Lower lobe of right lung (tissue), 2 donors: ENCODE results near the gene AHNAK2. TPM values are rescaled to one million over a fixed set of nuclear protein-coding genes. Genes with fewer than 3 reads are reported as not detected.

Experiments
- ATAC-seq, 2 donors: fragments of 200-7000 bp; cut with Tn5 transposase; one replicate each; pipeline ENCODE4 v1.9.1; 2020 to 2022; ENCODE audit warnings: mild to moderate bottlenecking in 2 of 2, moderate library complexity in 2 of 2
- DNase-seq: peaks from one replicate; pipeline ENCODE4 v3.0.0-alpha.2; 2020
- H3K27ac ChIP-seq: fragments of 200-600 bp; one replicate; pipeline ENCODE4 v1.8.0; 2022
- H3K27me3 ChIP-seq: fragments of 200-600 bp; one replicate; pipeline ENCODE4 v1.8.0; 2022; ENCODE audit warnings: low read depth
- H3K36me3 ChIP-seq: fragments of 200-600 bp; one replicate; pipeline ENCODE4 v1.8.0; 2022; ENCODE audit warnings: mild to moderate bottlenecking
- H3K4me1 ChIP-seq: fragments of 200-600 bp; one replicate; pipeline ENCODE4 v1.8.0; 2022
- H3K4me3 ChIP-seq: fragments of 200-600 bp; one replicate; pipeline ENCODE4 v1.8.0; 2022; ENCODE audit warnings: mild to moderate bottlenecking
- H3K9me3 ChIP-seq: fragments of 200-600 bp; one replicate; pipeline ENCODE4 v1.8.0; 2022
- CTCF ChIP-seq: fragments of 200-600 bp; IDR thresholded peaks from one replicate; pipeline ENCODE4 v1.8.0; 2022; ENCODE audit warnings: antibody characterized with exemption, mild to moderate bottlenecking
- intact Hi-C: fragments of 100-400 bp; cut with DNase I; formaldehyde crosslinking; loops from one replicate; pipeline ENCODE4 v1.11.0; 2022
- total RNA-seq: library from RNA; stranded (reverse); fragmentation: NEBNext Ultra II Directional; extraction: Animal tissue kit (Norgen Biotek cat#: 25700); gene quantifications from one replicate; pipeline ENCODE4 v1.2.1, GENCODE V29; 2021
- donor health status: DM: no; HTN: yes; CAD: no; lungs with severe emphysema.

Gene AHNAK2
- total RNA-seq, 1 donor from 2014 or later = 10.8 TPM

DNA sequence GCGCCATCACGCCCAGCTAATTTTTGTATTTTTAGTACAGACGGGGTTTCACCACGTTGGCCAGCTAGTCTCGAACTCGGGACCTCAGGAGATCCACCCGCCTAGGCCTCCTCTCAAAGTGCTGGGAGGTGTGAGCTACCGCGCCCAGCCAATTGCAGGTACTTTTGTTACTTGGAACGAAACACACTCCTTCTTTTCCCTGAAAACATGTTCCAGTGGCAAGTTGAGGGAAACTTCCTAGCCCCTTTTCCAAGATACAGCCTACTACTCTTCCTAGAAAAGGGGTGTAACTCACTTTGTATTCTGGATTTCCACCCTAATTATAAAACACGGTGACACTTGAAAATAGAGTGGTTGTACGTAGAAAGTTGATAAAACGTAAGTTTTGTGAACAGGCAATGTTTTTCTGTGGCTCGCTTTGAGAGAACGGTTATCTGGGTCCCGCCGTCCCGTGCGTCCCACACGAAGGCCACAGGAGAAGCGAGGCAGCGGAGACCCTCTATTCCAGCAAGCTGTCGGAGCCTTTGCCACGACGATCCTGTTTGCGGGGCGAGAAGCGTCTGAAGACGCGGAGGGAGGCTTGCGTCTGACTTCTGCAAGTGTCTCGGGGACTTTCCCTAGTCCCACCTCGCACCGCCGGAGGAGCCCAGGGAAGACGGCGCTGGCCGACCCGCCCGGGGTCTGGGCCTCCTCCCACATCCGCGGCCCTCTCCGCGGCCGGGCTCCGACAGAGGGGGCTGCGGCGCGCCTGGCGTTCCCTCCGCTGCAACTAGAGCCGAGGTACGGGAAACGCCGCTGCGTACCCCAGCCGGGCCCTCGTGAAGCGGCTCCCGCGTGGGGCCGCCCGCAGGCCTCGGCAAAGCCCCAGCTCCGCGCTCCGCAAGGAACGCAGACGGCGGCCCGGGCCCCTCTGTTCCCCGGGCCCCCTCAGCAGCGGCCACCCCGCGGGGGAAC lies 42.0 kb upstream of the AHNAK2 start:
- H3K9me3 ChIP-seq = no peaks in the 10 kb centered on the region
- peak overlapping the region; percentile 85 for H3K27ac ChIP-seq
- intact Hi-C loops = no loop called here
- peak; percentile 23 to 43 for ATAC-seq
- peak overlapping the region; percentile 92 for H3K4me3 ChIP-seq
- H3K36me3 ChIP-seq = no peaks in the 10 kb centered on the region
- H3K4me1 ChIP-seq = peaks cover 26% of the 10 kb centered on the region
- DNase-seq = peak; percentile 61
- H3K27me3 ChIP-seq = no peaks in the 10 kb centered on the region
- TF ChIP-seq CTCF = no peak

- Histone ChIP-seq H3K27ac (no peak overlapping the region), H3K36me3 (no peaks in the 10 kb centered on the region), H3K27me3 (no peaks in the 10 kb centered on the region), H3K4me1 (peaks cover 26% of the 10 kb centered on the region), H3K4me3 (no peak overlapping the region), H3K9me3 (no peaks in the 10 kb centered on the region)
- ATAC-seq (no peak), DNase-seq (no peak)
- no peak for TF ChIP-seq CTCF
- intact Hi-C loops = no loop called here
Measured at GRCh38 chr14:105018414-105018813, 40.2 kb upstream of the AHNAK2 start.

- intact Hi-C loops = no loop called here
- H3K9me3 ChIP-seq = no peaks in the 10 kb centered on the region
- no peak for TF ChIP-seq CTCF
- no peak for ATAC-seq
- H3K4me3 ChIP-seq = no peak overlapping the region
- peaks cover 17% of the 10 kb centered on the region for H3K4me1 ChIP-seq
- no peaks in the 10 kb centered on the region for H3K27me3 ChIP-seq
- no peak overlapping the region for H3K27ac ChIP-seq
- no peak for DNase-seq
- H3K36me3 ChIP-seq = peaks cover 7% of the 10 kb centered on the region
Measured at GRCh38 chr14:105015905-105016304, 37.7 kb upstream of the AHNAK2 start.

DNA sequence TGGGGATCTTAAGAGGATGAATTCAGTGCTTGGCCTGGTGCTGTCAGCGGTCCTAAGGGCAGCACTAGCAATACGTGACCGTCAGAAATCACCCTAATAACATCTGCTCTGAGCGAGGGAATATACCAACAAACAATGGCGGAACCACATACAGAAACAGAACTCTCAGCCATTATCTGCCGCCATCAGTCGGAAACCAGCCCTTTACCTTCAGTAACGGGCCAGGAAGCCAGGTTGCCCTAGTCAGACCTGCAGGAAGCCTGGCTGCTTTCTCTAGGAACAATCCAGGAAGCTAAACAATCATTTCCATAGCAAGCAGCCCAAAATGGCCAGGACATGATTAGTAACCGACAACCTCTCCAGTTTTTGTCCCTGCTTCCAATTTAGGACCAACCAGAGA lies 37.1 kb upstream of the AHNAK2 start:
- Histone ChIP-seq H3K4me1 (peaks cover 17% of the 10 kb centered on the region), H3K27me3 (no peaks in the 10 kb centered on the region), H3K36me3 (peaks cover 14% of the 10 kb centered on the region), H3K27ac (no peak overlapping the region), H3K9me3 (no peaks in the 10 kb centered on the region), H3K4me3 (no peak overlapping the region)
- intact Hi-C loops = no loop called here
- no peak for TF ChIP-seq CTCF
- DNase-seq (no peak), ATAC-seq (no peak)

GRCh38 chr14:105014631-105015030 lies 36.5 kb upstream of the AHNAK2 start:
- peaks cover 12% of the 10 kb centered on the region for H3K4me1 ChIP-seq
- DNase-seq (no peak), ATAC-seq (no peak)
- no peaks in the 10 kb centered on the region for H3K9me3 ChIP-seq
- no peak overlapping the region for H3K4me3 ChIP-seq
- no peak for TF ChIP-seq CTCF
- H3K27me3 ChIP-seq = no peaks in the 10 kb centered on the region
- H3K36me3 ChIP-seq = peaks cover 20% of the 10 kb centered on the region
- intact Hi-C loops = no loop called here
- no peak overlapping the region for H3K27ac ChIP-seq
